ENCODE measurements around the gene PHYHIPL.

- TF ChIP-seq CTCF (IDR thresholded peaks at IDR 0.05) (no peak), EP300 (IDR thresholded peaks at IDR 0.05) (no peak)
Observed at GRCh38 chr10:59229441-59229840, 53.0 kb downstream of the PHYHIPL start.

All from stomach (tissue), 4 donors.